Adipose tissue (tissue), 3 donors: ENCODE results near the gene RANBP1. TPM values are rescaled to one million over a fixed set of nuclear protein-coding genes. Genes with fewer than 3 reads are reported as not detected.

ENCODE experiments used
- H3K27ac ChIP-seq: one replicate; pipeline ENCODE4 v1.5.1; 2013; ENCODE audit warnings: low read depth, low read length
- WGBS, 3 donors: extraction: QIAGEN DNeasy Blood & Tissue Kit; methylation state at CpG; one replicate each; pipeline ENCODE4 v1.1.7; 2013; 5-methylcytosine and 5-hydroxymethylcytosine counted together
- polyA plus RNA-seq, 3 donors: library from polyadenylated mRNA; stranded (reverse); fragments of 200-250 nt; gene quantifications; one replicate each; pipeline ENCODE4 v1.2.3, GENCODE V29; 2013
- donor health status: healthy with polysubstance abuse.
- donor health status: Bipolar disorder and iron deficiency.
- donor health status: healthy.

RANBP1 gene
- polyA plus RNA-seq, 3 donors = 42.3 to 94.7 (median 68.2) TPM

GRCh38 chr22:20116376-20116950 is 559 bp downstream of the RANBP1 start:
- WGBS, 3 donors = 6 to 9% (median 8%) methylated on average over 27 of the region's 27 CpGs
- peak overlapping the region; percentile 40 for H3K27ac ChIP-seq

DNA sequence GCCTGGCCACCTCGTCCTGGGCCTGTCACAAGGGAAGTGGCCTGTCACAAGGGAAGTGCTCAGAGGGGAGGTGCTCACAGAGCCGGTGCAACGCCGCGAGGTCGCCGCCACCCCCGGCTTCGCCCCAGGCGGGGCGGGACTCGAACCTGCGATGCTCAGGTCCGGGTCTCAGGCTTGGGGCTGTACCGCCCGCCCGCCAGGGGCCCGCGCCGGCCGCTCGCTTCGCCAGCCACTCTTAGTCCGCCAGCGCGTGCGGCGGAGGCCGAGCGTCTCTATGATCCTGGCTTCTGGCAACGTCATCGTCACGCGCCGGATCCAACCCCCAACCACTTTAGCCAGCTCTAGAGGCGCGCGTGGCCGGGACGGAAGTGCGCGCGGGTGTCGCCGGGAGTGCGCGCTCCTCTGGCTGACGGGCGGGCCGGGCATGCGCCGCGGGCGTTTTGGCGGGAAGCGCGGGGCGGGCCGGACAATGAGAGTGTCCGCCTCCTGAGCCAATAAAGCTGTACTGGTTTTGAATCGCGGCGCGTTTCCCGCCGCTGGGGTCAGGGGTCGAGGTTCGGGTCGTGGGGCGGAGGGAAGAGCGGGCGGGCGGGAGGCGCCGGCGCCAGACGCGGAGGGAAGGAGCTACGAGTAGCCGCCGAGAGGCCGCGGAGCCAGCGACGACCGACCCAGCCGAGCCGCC is 1.2 kb downstream of the RANBP1 start, which contains the start of gene TRMT2A:
TRMT2A (minus strand) TSS at position 276 of the 682 bp plus-strand sequence. CDS start 320 bp downstream, outside the sequence.
- WGBS, 3 donors = 0% methylated on average over 68 to 88 of the region's 88 CpGs

DNA sequence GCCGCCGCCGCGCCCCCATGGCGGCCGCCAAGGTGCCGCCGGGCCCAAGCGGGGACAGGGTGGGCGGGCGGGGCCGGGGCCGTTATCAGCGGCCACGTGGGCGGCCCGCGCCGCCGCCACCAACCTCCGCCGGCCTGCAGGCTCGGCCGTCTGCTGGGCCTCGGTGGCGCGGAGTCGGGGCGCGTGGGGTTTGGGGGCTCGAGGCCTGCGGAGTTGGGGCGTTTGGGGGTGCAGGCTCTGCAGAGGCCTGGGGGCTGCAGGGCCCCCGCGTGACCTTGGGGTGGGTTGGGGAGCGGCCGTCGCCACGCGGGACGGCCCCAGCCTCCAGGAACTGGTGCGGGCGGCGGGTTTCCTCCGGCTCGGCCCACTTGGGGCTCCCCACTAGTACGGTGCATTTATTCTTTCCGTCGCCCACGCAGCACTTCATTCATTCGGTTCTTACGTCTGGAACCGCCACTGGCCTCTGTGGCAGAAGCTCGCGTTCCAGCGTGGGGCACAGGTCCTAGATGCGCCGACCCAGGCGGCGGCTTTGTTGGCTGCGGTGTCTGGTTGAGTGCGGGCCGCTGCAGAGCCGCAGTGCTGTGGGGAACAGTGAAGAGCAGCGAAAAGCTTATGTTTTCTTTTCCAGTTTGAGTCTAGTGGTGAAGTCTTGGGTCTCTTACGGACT is 1.9 kb downstream of the RANBP1 start:
- WGBS, 3 donors = 0 to 1% (median 0%) methylated on average over 32 to 66 of the region's 66 CpGs
- H3K27ac ChIP-seq = no peak overlapping the region

More for the DNA sequence above, 1.2 kb downstream of the RANBP1 start, which contains the start of gene TRMT2A:
- H3K27ac ChIP-seq = peak within 1 kb of the TSS; percentile 40

DNA sequence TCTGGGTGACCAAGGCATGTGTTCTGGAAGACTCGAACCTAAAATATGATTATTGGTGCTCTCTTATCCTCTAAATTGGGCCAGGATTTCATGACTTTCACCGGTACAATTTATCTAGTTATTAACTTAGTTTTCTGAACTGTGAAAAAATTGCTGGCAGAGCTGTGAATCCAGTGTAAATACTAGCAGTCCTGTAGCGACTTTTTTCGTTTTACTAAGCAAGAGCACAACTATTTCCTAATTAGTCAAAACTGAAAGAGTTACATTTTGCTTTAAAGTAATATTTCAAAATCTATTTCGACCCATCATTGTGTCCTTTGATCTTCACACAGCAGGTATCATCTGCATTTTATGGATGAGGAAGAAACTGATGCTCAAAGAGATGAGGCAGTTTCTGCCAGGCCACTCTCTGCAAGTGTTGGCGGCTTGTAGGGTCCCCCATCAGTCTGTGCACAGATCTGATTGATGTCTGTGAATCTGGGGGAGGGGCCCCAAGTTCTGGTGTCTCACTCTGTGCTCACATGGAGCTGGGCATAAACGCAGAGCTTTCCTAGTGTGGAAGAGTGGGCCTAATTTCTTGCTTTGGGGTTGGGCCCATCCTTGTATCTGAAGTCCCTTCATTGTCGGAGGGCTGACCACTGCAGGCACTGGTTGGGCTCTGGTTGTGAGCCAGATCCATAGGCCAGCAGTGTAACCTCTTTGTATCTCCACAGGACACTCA is 2.6 kb downstream of the RANBP1 start:
- WGBS, 3 donors = 12 to 22% (median 22%) methylated on average over 8 of the region's 8 CpGs

GRCh38 chr22:20121856-20122415 is 6.0 kb downstream of the RANBP1 start:
- whole genome bisulfite sequencing, 3 donors = 94 to 96% (median 95%) methylated on average over 22 of the region's 22 CpGs
- H3K27ac ChIP-seq = no peak overlapping the region

More for the DNA sequence above, 2.6 kb downstream of the RANBP1 start:
- H3K27ac ChIP-seq = no peak overlapping the region

DNA sequence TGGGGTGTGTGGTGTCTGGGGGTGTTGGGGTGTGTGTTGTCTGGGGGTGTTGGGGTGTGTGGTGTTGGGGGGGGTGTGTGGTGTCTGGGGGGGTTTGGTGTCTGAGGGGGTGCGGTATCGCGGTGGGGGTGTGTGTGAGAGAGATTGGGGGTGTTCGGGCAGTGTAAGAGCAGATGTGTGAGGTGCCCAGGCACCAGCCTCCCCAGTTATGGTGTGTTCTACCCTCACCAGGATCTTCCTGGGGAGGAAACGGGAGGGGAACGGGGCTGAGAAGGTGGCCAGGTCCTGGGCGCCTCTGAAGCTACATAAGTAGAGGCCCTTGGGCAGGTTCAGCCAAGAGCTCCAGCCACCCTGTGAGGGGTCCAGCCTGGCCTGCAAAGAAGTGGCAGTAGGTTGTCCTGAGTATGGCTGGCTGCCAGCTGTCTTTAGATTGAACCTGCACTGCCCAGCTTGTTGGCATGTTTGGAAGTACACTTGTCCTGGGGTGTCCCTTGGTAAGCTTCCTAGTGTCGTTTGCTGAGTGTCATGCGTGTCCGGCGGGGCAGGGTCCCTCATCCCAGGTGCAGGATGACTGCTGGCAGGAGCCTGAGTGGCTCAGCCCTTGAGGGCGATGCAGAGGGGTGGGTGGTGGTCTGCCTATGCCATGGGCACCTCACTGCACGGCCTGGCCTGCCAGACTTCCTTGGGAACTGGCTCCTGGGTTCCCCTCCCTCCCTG is 7.6 kb downstream of the RANBP1 start:
- WGBS, 3 donors = 93 to 97% (median 95%) methylated on average over 13 of the region's 13 CpGs

GRCh38 chr22:20124083-20124787 is 8.3 kb downstream of the RANBP1 start:
- WGBS, 3 donors = 89 to 93% (median 93%) methylated on average over 11 of the region's 11 CpGs
- no peak overlapping the region for H3K27ac ChIP-seq

More for the DNA sequence above, 7.6 kb downstream of the RANBP1 start:
- H3K27ac ChIP-seq = no peak overlapping the region

DNA sequence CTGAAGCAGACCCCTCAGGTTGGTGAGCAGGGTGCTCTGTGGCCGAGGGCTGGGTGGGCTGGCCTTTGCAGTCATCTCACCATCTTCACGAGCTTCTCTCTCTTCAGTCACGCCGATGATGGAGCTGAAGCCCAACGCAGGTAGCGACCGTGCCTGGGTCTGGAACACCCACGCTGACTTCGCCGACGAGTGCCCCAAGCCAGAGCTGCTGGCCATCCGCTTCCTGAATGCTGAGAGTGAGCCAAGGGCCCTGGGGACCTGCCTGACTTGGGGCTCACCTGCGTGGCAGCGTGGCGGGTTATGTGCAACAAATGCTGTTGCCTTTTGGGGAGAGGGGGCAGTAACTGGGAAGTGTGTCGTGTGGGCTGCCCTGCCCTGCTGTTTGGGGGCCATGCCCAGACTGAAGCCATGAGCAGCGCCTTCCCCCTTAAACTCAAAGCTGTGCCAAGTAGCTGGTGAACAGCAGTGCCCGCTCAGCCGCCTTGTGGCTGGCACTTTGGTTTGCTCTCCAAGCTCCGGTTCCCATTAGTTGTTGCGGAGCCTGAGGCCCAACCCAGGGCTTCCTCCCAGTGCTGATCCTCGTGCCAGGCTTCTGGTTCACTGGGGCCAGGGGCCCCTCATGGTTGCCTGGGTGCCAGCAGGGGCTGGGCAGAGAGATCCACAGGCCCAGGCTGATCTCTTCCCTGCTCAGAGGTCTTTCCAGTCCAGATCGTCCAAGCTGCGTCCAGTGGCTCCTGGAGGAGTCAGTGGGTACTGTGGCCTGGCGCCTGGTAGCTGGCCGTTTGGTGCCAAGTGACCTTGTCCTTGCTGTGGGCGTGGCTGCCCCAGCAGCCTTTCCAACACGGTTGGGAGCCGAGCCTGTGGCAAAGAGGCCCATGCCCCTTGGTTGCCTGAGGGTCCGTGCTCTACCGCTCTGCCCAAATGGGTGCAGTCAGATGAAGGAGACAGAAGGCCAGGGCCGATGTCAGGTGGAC is 9.6 kb downstream of the RANBP1 start:
- WGBS, 3 donors = 81 to 92% (median 88%) methylated on average over 32 of the region's 32 CpGs
- H3K27ac ChIP-seq = no peak overlapping the region

DNA sequence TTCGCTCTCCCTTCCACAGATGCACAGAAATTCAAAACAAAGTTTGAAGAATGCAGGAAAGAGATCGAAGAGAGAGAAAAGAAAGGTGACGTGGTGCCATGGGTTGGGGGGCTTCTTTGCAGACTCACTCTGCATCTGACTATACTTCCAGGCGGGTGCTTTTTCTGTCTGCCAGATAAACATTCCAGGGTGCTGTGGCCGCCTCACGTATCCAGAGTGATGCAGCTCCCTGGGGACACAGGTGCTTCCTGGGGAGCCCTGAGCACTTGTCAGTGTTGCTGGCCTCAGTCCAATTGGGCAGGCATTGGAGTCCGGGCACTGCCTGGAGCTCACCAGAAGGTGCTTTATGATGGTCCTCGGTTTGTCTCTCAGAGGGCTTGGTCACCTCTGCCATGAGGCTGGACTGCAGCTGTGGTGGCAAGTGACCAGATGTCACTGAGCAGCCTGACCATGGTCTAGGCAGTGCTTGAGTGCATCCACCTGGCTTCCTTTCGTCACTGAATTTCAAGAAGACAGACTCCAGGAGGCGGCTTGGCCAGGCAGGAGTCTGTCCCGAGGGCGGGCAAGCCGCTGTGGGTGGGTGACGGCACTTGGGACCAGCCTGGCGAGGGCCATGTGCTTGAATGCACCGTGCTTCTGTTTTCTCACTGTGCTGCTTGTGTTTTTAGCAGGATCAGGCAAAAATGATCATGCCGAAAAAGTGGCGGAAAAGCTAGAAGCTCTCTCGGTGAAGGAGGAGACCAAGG is 10.6 kb downstream of the RANBP1 start:
- 83 to 85% (median 84%) methylated on average over 19 of the region's 19 CpGs for WGBS, 3 donors

GRCh38 chr22:20127318-20127868 is 11.5 kb downstream of the RANBP1 start:
- WGBS, 3 donors = 88 to 94% (median 92%) methylated on average over 15 of the region's 15 CpGs
- H3K27ac ChIP-seq = no peak overlapping the region

More for the DNA sequence above, 10.6 kb downstream of the RANBP1 start:
- H3K27ac ChIP-seq = no peak overlapping the region

GRCh38 chr22:20127869-20128618 is 12.1 kb downstream of the RANBP1 start:
- WGBS, 3 donors = 77 to 82% (median 81%) methylated on average over 17 of the region's 17 CpGs
- H3K27ac ChIP-seq = no peak overlapping the region

GRCh38 chr22:20128619-20128901 is 12.7 kb downstream of the RANBP1 start:
- no peak overlapping the region for H3K27ac ChIP-seq
- WGBS, 3 donors = 49 to 57% (median 51%) methylated on average over 2 of the region's 2 CpGs

- WGBS, 3 donors = 30 to 42% (median 40%) methylated on average over 18 of the region's 18 CpGs
- no peak overlapping the region for H3K27ac ChIP-seq
These were observed 13.2 kb downstream of the RANBP1 start for GRCh38 chr22:20128902-20129746.

DNA sequence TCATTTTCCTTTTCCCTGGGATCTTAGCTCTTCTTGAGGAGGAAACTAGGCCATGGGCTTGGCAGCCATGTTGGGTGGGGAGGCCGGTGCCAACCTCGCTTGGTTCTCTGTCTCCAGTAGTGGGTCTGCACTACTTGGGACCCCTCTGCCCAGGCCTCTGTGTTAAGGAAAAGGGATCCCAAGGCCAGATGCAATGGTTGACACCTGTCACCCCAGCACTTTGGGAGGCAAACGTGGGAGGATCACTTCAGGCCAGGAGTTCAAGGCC is 13.8 kb downstream of the RANBP1 start:
- no peak overlapping the region for H3K27ac ChIP-seq
- WGBS, 3 donors = 76 to 90% (median 81%) methylated on average over 3 of the region's 3 CpGs
